GM23248 (cell line): ENCODE results near the gene PET117. TPM values are rescaled to one million over a fixed set of nuclear protein-coding genes. Genes with fewer than 3 reads are reported as not detected.

Experiments used
- DNase-seq: peaks from one replicate; pipeline ENCODE4 v3.0.0-alpha.2; 2015
- H2AFZ ChIP-seq: fragments of 200-600 bp; sonication (generic); 2 replicates; pipeline ENCODE4 v1.6.1; 2016; ENCODE audit warnings: antibody characterized with exemption
- H3F3A ChIP-seq: fragments of 200-600 bp; sonication (generic); 2 replicates; pipeline ENCODE4 v1.6.1; 2016; ENCODE audit warnings: mild to moderate bottlenecking, antibody characterized with exemption, mixed run types; ENCODE audit not compliant: insufficient read depth
- H3K27ac ChIP-seq: fragments of 200-600 bp; sonication (generic); 2 replicates; pipeline ENCODE4 v1.5.1; 2016; ENCODE audit warnings: mild to moderate bottlenecking
- H3K27me3 ChIP-seq: fragments of 200-600 bp; sonication (generic); replicated peaks from 2 replicates; pipeline ENCODE4 v1.6.1; 2016; ENCODE audit warnings: mild to moderate bottlenecking; ENCODE audit not compliant: insufficient read depth
- H3K36me3 ChIP-seq: fragments of 200-600 bp; sonication (generic); 2 replicates; pipeline ENCODE4 v1.6.1; 2016; ENCODE audit warnings: low read depth, mild to moderate bottlenecking
- H3K4me1 ChIP-seq: fragments of 200-600 bp; sonication (generic); 2 replicates; pipeline ENCODE4 v1.6.1; 2016; ENCODE audit warnings: mild to moderate bottlenecking; ENCODE audit not compliant: insufficient read depth
- H3K4me2 ChIP-seq: fragments of 200-600 bp; sonication (generic); one replicate; pipeline ENCODE4 v1.6.1; 2016; ENCODE audit warnings: mild to moderate bottlenecking; ENCODE audit not compliant: unreplicated experiment
- H3K4me3 ChIP-seq: fragments of 200-600 bp; sonication (generic); 2 replicates; pipeline ENCODE4 v1.5.1; 2016; ENCODE audit warnings: mild to moderate bottlenecking
- H3K79me2 ChIP-seq: fragments of 200-600 bp; sonication (generic); 2 replicates; pipeline ENCODE4 v1.6.1; 2016; ENCODE audit warnings: mild to moderate bottlenecking; ENCODE audit not compliant: insufficient read depth
- H3K9ac ChIP-seq: fragments of 200-600 bp; sonication (generic); 2 replicates; pipeline ENCODE4 v1.6.1; 2016; ENCODE audit warnings: mild to moderate bottlenecking
- H3K9me2 ChIP-seq: fragments of 200-600 bp; sonication (generic); 2 replicates; pipeline ENCODE4 v1.6.1; 2016; ENCODE audit warnings: mixed run types, mild to moderate bottlenecking, moderate library complexity; ENCODE audit not compliant: insufficient read depth
- H3K9me3 ChIP-seq: fragments of 200-600 bp; sonication (generic); one replicate; pipeline ENCODE4 v1.6.1; 2017; ENCODE audit warnings: low read depth
- H4K20me1 ChIP-seq: fragments of 200-600 bp; sonication (generic); 2 replicates; pipeline ENCODE4 v1.6.0; 2016; ENCODE audit not compliant: insufficient read depth
- EZH2 ChIP-seq: fragments of 200-600 bp; sonication (generic); IDR thresholded peaks from 2 replicates; pipeline ENCODE4 v1.6.1; 2018; ENCODE audit warnings: antibody characterized with exemption, mild to moderate bottlenecking; ENCODE audit not compliant: insufficient read depth, poor library complexity, severe bottlenecking
- EZH2phosphoT487 ChIP-seq: fragments of 200-600 bp; sonication (generic); IDR thresholded peaks from 2 replicates; pipeline ENCODE4 v1.6.1; 2018; ENCODE audit warnings: antibody characterized with exemption, moderate library complexity, mild to moderate bottlenecking, low read depth; ENCODE audit not compliant: insufficient read depth
- WGBS, 2 experiments: methylation state at CpG; one replicate each; pipeline ENCODE4 v1.1.6; 2015 to 2017; ENCODE audit warnings: low lambda C conversion rate in 2 of 2, low coverage in 1 of 2; ENCODE audit errors: missing lambda C conversion rate in 2 of 2; 5-methylcytosine and 5-hydroxymethylcytosine counted together
- in situ Hi-C: fragments of 300-500 bp; cut with MboI; formaldehyde crosslinking; loops from 2 replicates; pipeline ENCODE4 v1.15.0; 2020
- polyA plus RNA-seq: library from polyadenylated mRNA; unstranded; fragments of >200 nt; fragmentation: Nextera tagmentation; extraction: Ambion mirVana; gene quantifications from 2 replicates; pipeline ENCODE4 v1.2.1, GENCODE V29; 2016
- total RNA-seq: library from RNA; depleted of rRNA; stranded (reverse); fragments of >200 nt; shearing (Covaris generic); gene quantifications from 2 replicates; pipeline ENCODE4 v1.2.3, GENCODE V29; 2014

Gene PET117
- total and polyA plus RNA-seq, 2 experiments from 2014 or later, result 8.4 to 10.6 TPM

DNA sequence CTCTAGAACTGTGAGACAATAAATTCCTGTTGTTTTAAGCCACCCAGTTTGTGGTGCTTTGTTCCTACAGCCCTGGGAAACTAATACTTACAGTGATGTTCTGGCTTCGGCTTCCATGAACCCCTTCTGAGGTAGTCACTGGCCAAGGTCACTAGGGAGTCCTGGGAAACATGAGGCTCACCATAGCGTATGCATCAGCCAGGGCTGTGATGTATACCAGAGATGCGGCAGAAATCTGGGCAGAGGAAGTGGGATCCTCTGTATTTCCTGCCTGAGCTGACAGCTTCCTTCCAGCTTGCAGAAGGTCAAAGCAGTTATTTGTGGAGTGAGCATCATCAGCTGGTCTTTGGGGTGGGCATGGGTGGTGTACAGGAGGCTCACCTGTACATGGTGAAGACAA is 27.9 kb downstream of the PET117 start:
- no peak overlapping the region for H3K27ac ChIP-seq
- H3K9ac ChIP-seq, result no peak overlapping the region
- H3F3A ChIP-seq, result no peaks in the 10 kb centered on the region
- in situ Hi-C loops, result loop anchor here (25.0 kb wide), 1 partner anchor 503 kb away; no protein-coding TSS in a partner anchor
- H3K36me3 ChIP-seq, result peaks cover 10% of the 10 kb centered on the region; the same call in 1 of the 2 replicates
- no peaks in the 10 kb centered on the region for H3K27me3 ChIP-seq
- no peak overlapping the region for H3K4me2 ChIP-seq
- H4K20me1 ChIP-seq, result no peaks in the 10 kb centered on the region
- no peaks in the 10 kb centered on the region for H3K9me3 ChIP-seq
- no peak overlapping the region for H3K4me3 ChIP-seq
- H3K4me1 ChIP-seq, result no peaks in the 10 kb centered on the region
- no peak for TF ChIP-seq EZH2phosphoT487
- TF ChIP-seq EZH2, result no peak
- no peak overlapping the region for H2AFZ ChIP-seq
- H3K9me2 ChIP-seq, result no peaks in the 10 kb centered on the region
- DNase-seq, result peak; percentile 1
- H3K79me2 ChIP-seq, result no peaks in the 10 kb centered on the region; the same call in 1 of the 2 replicates
- 66 to 77% methylated on average over 3 of the region's 3 CpGs for WGBS, 2 experiments

DNA sequence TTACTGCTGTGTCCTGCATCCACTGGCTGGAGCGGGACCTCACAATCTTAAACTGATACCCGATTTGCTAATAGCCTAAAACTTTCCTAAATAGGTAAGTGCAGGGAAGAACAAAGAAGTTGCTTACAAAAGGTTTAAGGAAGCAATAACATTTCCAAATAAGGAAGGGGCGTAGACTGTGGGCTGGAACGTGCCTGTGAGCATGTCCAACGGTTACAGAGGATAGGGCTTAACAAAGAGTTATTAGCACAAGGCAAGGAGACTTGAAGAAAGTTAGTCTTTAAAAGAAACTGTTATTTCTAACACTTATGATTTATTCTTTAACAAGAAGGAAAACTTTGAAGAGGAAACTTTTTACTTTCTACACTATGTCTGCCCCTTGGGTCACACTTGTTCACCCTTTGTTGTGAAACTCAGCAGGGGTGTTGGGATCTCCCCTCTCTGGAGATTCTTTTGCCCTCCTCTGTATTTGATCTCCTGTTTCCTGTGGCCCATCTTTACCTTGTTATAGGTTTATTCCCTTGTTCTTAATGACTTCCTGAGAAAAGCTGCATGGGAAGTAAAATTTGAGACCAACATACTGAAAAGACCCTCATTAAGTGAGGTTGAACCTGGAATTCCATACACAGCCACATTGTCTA is 28.7 kb downstream of the PET117 start:
- no peaks in the 10 kb centered on the region for H3K4me1 ChIP-seq
- no peaks in the 10 kb centered on the region for H4K20me1 ChIP-seq
- no peaks in the 10 kb centered on the region; the same call in 1 of the 2 replicates for H3K79me2 ChIP-seq
- no peak overlapping the region for H3K27ac ChIP-seq
- WGBS, 2 experiments, result 67 to 69% methylated on average over 5 of the region's 5 CpGs
- H3K27me3 ChIP-seq, result no peaks in the 10 kb centered on the region
- H3K9me3 ChIP-seq, result no peaks in the 10 kb centered on the region
- H3K9ac ChIP-seq, result no peak overlapping the region
- no peak overlapping the region for H3K4me3 ChIP-seq
- no peak overlapping the region for H3K4me2 ChIP-seq
- peaks cover 7% of the 10 kb centered on the region; the same call in 1 of the 2 replicates for H3K36me3 ChIP-seq
- no peak overlapping the region for H2AFZ ChIP-seq
- H3F3A ChIP-seq, result no peaks in the 10 kb centered on the region
- in situ Hi-C loops, result loop anchor here (25.0 kb wide), 1 partner anchor 504 kb away; no protein-coding TSS in a partner anchor
- DNase-seq, result no peak
- no peaks in the 10 kb centered on the region for H3K9me2 ChIP-seq
- no peak for TF ChIP-seq EZH2
- TF ChIP-seq EZH2phosphoT487, result no peak

DNA sequence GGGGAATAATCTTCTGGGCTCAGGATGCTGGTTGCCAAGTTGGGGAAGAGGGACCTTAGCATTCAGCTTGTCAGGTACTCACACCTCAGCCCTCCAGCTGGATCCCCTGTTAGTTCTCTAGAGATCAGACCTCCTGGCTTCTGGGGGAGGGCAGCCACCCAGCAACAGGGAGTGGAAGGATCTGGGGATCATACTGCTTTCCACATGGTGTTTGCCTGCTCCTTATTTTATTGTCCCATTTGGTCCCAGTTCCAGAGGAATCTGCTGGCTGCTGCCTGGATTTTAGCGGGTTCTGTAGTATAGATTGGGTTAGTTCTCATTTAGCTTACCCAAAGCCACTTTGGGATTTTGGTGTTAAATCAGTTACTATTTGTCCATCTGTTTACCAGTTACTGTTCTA is 29.3 kb downstream of the PET117 start:
- 89 to 92% methylated on average over 1 of the region's 1 CpG for WGBS, 2 experiments
- no peaks in the 10 kb centered on the region for H4K20me1 ChIP-seq
- H2AFZ ChIP-seq, result no peak overlapping the region
- TF ChIP-seq EZH2phosphoT487 (no peak), EZH2 (no peak)
- no peaks in the 10 kb centered on the region for H3K27me3 ChIP-seq
- no peak for DNase-seq
- no peaks in the 10 kb centered on the region for H3K4me1 ChIP-seq
- H3K9me3 ChIP-seq, result no peaks in the 10 kb centered on the region
- no peaks in the 10 kb centered on the region for H3K9me2 ChIP-seq
- no peaks in the 10 kb centered on the region; the same call in 1 of the 2 replicates for H3K79me2 ChIP-seq
- no peaks in the 10 kb centered on the region for H3F3A ChIP-seq
- H3K27ac ChIP-seq, result no peak overlapping the region
- peaks cover 3% of the 10 kb centered on the region; the same call in 1 of the 2 replicates for H3K36me3 ChIP-seq
- H3K9ac ChIP-seq, result no peak overlapping the region
- H3K4me2 ChIP-seq, result no peak overlapping the region
- H3K4me3 ChIP-seq, result no peak overlapping the region
- in situ Hi-C loops, result loop anchor here (25.0 kb wide), 1 partner anchor 505 kb away; no protein-coding TSS in a partner anchor

DNA sequence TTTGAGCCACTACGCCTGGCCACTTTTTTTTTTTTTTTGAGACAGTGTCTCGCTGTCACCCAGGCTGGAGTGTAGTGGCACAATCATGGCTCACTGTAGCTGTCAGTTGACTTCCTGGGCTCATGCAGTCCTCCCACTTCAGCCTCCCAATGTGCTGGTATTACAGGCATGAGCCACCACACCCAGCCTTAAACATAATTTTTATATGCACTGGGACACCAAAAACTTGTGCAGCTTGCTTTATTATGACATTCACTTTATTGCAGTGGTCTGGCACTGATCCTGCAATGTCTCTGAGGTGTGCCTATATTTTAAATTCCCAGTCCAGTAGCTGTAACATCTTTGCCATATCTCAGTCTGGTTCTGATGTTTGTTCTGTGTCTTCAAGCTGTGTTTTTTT is 34.7 kb downstream of the PET117 start:
- H3K27ac ChIP-seq, result no peak overlapping the region
- H3K9ac ChIP-seq, result no peak overlapping the region
- no peaks in the 10 kb centered on the region for H4K20me1 ChIP-seq
- H3K9me2 ChIP-seq, result no peaks in the 10 kb centered on the region
- 97% methylated on average over 2 of the region's 2 CpGs; no CpG with 5 or more reads in 1 of the 2 experiments for WGBS, 2 experiments
- in situ Hi-C loops, result loop anchor here (25.0 kb wide), 1 partner anchor 510 kb away; no protein-coding TSS in a partner anchor
- H3K4me3 ChIP-seq, result no peak overlapping the region
- H2AFZ ChIP-seq, result no peak overlapping the region
- H3K4me2 ChIP-seq, result no peak overlapping the region
- H3K9me3 ChIP-seq, result no peaks in the 10 kb centered on the region
- H3K79me2 ChIP-seq, result no peaks in the 10 kb centered on the region; the same call in 1 of the 2 replicates
- no peaks in the 10 kb centered on the region for H3K4me1 ChIP-seq
- no peaks in the 10 kb centered on the region; the same call in 1 of the 2 replicates for H3K36me3 ChIP-seq
- DNase-seq, result no peak
- no peaks in the 10 kb centered on the region for H3K27me3 ChIP-seq
- no peak for TF ChIP-seq EZH2phosphoT487
- no peak for TF ChIP-seq EZH2
- H3F3A ChIP-seq, result no peaks in the 10 kb centered on the region
